T-helper 2 cell treated with Interferon-gamma antibody and Interleukin-4, amounts not matched to agents 5 μg/mL and 100 μg/mL, for 36 hours (primary cell): ENCODE results near the gene BORCS8.
"Not testable (repeated sequence)": the region's sequence is repeated elsewhere in the genome, so short reads cannot be mapped to it uniquely, and the experiment has no call there.

Source experiments
- DNase-seq: peaks from one replicate; pipeline ENCODE4 v3.0.0; 2021; ENCODE audit warnings: low spot score
- H3K27ac Mint-ChIP-seq: one replicate; pipeline ENCODE4 v1.8.0; 2021; ENCODE audit warnings: mild to moderate bottlenecking, mixed read lengths
- H3K27me3 Mint-ChIP-seq: one replicate; pipeline ENCODE4 v1.8.0; 2021; ENCODE audit warnings: low read depth, mixed read lengths
- H3K36me3 Mint-ChIP-seq: one replicate; pipeline ENCODE4 v1.8.0; 2021; ENCODE audit warnings: low read depth, mixed read lengths
- H3K4me1 Mint-ChIP-seq: one replicate; pipeline ENCODE4 v1.8.0; 2021; ENCODE audit warnings: low read depth, mixed read lengths
- H3K4me3 Mint-ChIP-seq: one replicate; pipeline ENCODE4 v1.8.0; 2022; ENCODE audit warnings: mild to moderate bottlenecking, moderate library complexity, mixed read lengths
- H3K9me3 Mint-ChIP-seq: one replicate; pipeline ENCODE4 v1.8.0; 2021; ENCODE audit warnings: mixed read lengths

Gene BORCS8

DNA sequence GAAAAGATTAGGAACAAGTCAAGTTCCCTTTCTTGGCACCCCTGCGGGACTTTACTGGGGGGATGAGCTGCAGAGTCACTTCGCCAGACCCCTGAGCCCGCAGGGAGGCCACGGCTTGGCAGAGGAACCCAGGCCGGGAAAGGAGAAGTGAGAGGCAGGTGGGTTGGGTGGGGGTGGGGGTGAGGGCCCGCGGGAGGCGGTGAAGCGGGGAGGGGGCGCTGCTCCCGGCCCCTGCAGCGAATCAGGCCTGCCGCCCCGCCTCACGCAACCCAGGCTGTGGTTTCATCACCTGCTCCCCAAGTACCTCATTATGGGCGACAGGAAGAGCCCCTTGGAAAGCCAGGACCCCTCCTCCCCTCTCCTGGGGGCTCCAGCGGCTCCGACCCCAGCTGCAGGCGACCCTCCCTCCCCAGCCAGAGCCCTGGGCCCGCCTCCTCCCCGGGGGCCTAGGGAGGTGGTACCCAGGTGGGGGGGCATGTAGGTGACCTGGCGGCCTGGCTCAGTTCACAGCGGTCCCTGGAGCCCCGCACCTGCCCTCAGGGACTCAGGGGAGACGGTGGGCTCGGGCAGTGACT is 31.4 kb downstream of the BORCS8 start:
- Mint-ChIP-seq H3K27ac (no peak overlapping the region), H3K36me3 (peaks cover 4% of the 10 kb centered on the region), H3K4me3 (no peak overlapping the region), H3K27me3 (no peaks in the 10 kb centered on the region), H3K4me1 (no peaks in the 10 kb centered on the region), H3K9me3 (no peaks in the 10 kb centered on the region)
- DNase-seq = no peak

DNA sequence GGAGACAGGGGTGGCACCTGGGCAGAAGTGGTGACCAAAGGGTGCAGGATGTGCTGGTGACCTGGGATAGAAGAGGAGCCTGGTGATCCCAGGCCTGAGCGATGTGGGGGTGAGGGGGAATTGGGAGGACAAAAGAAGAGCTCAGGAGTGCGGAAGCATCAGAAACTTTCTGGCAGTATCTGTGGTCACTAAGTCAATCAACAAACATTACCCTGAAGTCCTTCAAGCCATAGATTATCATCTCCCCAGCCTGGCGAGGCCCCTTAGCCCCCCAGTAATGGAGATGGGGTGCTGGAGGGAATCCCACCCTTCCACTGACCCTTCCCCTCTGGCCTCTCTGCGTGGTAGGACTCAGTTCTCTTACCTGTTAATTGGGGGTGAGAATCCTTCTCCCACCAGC is 32.4 kb downstream of the BORCS8 start:
- Mint-ChIP-seq H3K27ac (no peak overlapping the region), H3K27me3 (no peaks in the 10 kb centered on the region), H3K4me1 (no peaks in the 10 kb centered on the region), H3K4me3 (no peak overlapping the region), H3K9me3 (no peaks in the 10 kb centered on the region), H3K36me3 (peaks cover 4% of the 10 kb centered on the region)
- DNase-seq = no peak

DNA sequence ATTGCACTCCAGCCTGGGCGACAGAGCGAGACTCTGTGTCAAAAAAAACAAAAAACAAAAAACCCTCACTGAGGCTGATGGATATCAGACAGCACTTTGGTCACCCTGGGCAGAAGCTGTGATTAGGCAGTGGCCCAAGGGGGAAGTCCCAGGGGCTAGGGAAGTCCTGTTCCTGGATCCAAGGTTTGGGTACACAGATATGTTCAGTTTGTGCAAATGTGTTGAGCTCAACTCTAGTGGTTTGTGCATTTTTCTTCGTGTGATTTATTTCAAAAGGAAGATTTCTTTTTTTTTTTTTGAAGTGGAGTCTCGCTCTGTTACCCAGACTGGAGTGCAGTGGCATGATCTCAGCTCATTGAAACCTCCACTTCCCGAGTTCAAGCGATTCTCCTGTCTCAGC is 34.1 kb downstream of the BORCS8 start:
- Mint-ChIP-seq H3K27ac (no peak overlapping the region), H3K36me3 (peaks cover 4% of the 10 kb centered on the region), H3K4me1 (no peaks in the 10 kb centered on the region), H3K9me3 (no peaks in the 10 kb centered on the region), H3K27me3 (no peaks in the 10 kb centered on the region), H3K4me3 (no peak overlapping the region)
- no peak for DNase-seq

DNA sequence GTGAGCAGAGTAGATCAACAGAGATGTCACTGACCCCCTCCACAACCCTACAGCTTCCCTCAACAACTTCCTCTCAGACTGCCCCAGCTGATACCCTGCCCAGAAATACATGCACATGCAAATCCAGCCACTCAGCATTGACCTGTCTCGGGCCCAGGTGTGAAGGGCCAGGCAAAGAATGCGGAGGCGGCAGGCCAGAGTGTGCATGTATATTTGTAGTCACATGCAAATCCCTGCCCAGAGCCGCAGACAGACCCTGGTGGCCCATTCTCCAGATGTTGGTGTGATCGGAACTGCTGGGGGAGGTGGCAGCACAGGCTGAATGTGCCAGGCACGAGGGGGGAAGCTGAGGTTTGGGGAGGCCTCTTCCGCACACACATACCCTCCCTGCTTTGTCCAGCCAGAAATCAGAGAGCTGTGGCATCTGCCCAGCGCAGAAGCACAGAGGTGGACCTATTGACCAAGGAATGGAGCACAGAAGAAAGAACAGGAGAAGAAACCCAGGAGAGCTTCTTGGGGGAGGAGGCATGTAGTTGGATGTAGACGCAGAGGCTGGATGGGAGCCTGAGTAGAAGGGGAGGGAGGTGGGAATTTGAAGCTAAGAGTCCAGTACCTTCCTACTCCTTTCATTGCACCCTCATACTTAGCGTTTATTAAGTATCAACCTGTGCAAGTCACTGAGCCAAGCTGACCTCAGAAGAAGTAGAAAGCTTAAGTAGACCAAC is 36.3 kb downstream of the BORCS8 start:
- no peak overlapping the region for H3K27ac Mint-ChIP-seq
- no peak for DNase-seq
- H3K9me3 Mint-ChIP-seq = no peaks in the 10 kb centered on the region

DNA sequence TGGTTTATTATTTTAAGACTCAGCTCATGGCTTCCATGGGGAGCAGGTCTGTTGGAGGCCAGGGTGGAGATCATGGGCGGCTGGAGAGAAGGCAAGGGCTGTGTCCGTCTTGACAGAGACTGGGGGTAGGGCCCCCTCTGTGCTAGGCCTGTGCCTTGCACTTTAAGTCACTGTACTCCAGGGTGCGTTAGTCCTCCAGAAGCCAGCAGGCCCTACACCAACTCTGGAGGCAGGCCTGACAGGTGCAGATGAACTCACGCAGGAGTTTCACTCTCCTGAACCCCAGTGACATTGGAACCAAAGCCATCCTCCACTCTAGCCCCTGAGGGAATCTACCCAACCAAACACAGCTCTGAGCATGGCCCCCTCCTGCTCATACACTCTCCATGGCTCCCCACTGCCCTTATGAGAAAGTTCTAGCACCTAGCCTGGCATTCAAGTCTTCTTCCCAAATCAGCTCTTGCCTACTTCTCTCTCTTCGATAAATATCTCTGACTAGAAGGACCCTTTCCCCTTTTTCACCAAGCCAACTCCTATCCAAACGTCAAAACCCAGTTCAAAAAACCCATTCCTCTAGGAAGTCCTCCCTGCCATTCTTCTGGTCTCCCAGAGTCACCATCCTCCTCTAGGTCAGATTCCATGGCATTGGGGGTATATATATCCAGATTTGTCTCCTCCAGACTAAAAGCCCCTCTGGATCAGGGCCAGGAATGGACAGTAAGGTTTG is 37.0 kb downstream of the BORCS8 start:
- Mint-ChIP-seq H3K9me3 (no peaks in the 10 kb centered on the region), H3K27me3 (no peaks in the 10 kb centered on the region), H3K4me1 (no peaks in the 10 kb centered on the region), H3K27ac (no peak overlapping the region), H3K4me3 (no peak overlapping the region), H3K36me3 (peaks cover 4% of the 10 kb centered on the region)
- no peak for DNase-seq

More for the DNA sequence above, 36.3 kb downstream of the BORCS8 start:
- Mint-ChIP-seq H3K4me3 (no peak overlapping the region), H3K27me3 (no peaks in the 10 kb centered on the region), H3K36me3 (peaks cover 4% of the 10 kb centered on the region), H3K4me1 (no peaks in the 10 kb centered on the region)

DNA sequence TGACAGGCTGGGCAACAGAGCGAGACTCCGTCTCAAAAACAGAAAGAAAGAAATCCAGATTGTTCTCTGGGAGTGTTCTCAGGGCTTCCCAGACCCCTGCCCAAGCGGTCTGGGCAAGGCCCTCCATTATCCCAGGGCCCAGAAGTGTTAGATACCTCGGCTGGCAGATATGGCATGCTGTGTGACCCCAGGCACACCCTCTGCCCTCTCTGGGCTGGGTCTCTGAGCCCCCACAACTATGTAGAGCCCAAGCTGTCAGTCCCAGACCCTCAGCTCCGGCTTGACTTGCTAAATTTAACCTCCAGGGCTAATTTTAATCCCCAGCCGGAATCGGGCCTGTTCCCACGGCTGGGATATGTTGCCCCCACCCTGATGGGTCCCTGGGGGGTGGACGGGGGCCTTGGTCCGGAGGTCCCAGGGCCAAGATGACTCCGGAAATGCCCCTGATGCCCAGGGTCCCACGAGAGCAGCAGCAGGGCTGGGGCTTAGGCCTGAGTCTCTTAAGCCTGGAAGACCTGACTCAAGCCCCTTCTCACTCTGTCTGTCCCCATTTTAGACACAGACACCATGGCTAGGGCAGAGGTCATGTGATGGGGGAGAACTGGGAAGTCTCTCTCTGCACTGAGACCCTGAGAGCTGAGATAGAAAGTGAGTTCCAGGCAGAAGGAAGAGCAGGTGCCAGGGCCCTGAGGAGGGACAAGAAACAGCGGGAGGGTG is 39.1 kb downstream of the BORCS8 start:
- Mint-ChIP-seq H3K27me3 (no peaks in the 10 kb centered on the region), H3K27ac (no peak overlapping the region), H3K36me3 (peaks cover 7% of the 10 kb centered on the region), H3K4me1 (no peaks in the 10 kb centered on the region), H3K4me3 (no peak overlapping the region), H3K9me3 (no peaks in the 10 kb centered on the region)
- no peak for DNase-seq

DNA sequence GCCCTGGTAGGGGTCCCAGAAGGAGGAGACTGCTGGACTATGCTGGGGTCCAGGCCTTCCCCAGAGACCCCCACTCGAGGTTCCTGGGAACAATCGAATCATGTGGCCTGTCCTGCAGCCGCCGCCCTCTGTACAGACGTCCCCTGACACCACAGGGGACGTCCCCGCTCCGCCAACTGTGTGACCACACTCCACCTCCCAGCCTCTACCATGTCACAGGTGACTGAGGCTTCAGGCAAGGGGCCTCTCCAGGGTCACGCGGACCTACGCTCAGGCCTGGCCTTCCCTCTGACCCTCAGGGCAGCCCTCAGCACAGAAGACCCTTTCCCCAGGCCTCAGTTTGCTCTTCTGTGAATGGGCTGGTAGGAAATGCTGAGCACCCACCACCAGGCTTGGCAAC is 40.5 kb downstream of the BORCS8 start:
- Mint-ChIP-seq H3K4me3 (no peak overlapping the region), H3K36me3 (peaks cover 7% of the 10 kb centered on the region), H3K4me1 (no peaks in the 10 kb centered on the region), H3K27me3 (no peaks in the 10 kb centered on the region), H3K27ac (no peak overlapping the region), H3K9me3 (no peaks in the 10 kb centered on the region)
- DNase-seq = no peak

DNA sequence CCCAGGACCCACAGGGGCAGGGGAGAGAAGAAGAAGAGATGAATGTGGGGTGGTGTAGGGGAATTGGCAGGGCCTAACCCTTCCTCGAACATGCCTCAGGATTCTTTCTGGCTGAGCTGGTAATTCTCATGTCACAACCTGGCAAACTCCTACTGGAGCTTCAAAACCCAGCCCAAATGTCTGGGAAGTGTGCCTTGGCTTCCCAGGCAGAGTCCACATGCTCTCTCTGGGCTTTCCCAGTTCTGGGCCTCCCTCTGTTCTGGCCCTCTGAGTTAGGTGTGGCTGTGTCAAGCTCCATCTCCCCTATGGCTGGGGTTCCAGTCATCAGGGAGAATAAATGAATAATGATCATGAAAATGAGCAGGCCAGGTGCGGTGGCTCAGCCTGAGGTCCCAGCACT is 42.5 kb downstream of the BORCS8 start:
- Mint-ChIP-seq H3K9me3 (no peaks in the 10 kb centered on the region), H3K27me3 (no peaks in the 10 kb centered on the region), H3K27ac (no peak overlapping the region), H3K4me1 (no peaks in the 10 kb centered on the region), H3K4me3 (no peak overlapping the region), H3K36me3 (peaks cover 3% of the 10 kb centered on the region)
- DNase-seq = no peak

DNA sequence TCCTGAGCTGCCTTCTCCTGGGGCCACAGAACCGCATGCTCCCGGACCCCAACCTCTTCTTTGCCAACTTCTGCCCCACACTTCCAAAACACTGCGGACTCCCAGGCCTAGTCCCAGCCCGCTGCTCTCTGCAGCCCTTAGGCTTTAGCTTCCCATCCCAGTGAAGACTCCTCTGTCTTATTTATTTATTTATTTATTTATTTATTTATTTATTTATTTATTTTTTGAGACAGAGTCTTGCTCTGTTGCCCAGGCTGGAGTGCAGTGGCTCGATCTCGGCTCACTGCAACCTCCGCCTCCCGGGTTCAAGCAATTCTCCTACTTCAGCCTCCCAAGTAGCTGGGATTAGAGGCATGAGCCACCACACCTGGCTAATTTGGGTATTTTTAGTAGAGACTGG is 43.4 kb downstream of the BORCS8 start:
- not testable (repeated sequence) for H3K27me3 Mint-ChIP-seq, H3K27ac Mint-ChIP-seq, H3K36me3 Mint-ChIP-seq, DNase-seq, H3K9me3 Mint-ChIP-seq, H3K4me1 Mint-ChIP-seq, H3K4me3 Mint-ChIP-seq

DNA sequence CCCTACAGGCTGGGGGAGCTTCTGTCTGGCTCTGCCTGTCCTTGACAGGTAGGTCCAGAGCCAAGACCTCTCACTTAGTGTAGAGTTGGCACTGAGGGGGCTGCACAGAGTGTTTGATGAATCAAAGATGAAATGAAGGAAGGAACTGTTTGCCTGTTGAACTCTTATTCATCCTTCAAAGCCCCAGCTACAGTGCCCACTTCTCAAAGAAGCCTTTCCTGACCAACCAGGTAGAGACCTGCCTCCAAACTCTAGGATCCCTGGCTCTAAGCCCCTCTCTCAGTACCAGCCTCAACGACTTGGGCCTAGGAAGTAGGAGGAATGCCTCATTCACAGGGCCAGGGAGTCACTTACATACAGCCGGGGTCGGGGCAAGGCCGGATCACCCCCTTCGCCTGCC is 44.6 kb downstream of the BORCS8 start:
- H3K36me3 Mint-ChIP-seq = peaks cover 3% of the 10 kb centered on the region
- no peaks in the 10 kb centered on the region for H3K27me3 Mint-ChIP-seq
- no peaks in the 10 kb centered on the region for H3K9me3 Mint-ChIP-seq
- no peak for DNase-seq
- H3K4me3 Mint-ChIP-seq = no peak overlapping the region
- H3K27ac Mint-ChIP-seq = no peak overlapping the region
- H3K4me1 Mint-ChIP-seq = no peaks in the 10 kb centered on the region

DNA sequence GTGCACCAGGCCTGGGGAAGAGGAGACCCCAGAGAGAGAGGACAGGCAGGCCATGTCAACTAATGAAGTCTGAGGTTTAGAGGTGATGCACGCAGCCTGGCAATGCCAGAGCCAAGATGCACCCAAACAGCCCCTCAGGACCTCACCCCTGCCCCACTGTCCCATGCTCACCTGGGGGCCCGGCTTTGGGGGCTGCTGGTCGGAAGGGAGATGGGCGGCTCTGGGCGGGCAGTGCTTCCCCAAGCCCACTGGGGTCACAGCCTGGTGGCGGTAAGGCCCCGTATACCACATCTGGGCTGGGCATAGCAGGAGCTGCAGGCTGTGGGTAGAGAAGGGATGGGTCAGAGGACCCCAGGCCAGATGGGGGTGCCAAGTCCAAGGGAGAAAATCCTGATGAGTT is 45.1 kb downstream of the BORCS8 start:
- Mint-ChIP-seq H3K4me3 (no peak overlapping the region), H3K27ac (no peak overlapping the region), H3K9me3 (no peaks in the 10 kb centered on the region), H3K4me1 (no peaks in the 10 kb centered on the region), H3K36me3 (peaks cover 3% of the 10 kb centered on the region), H3K27me3 (no peaks in the 10 kb centered on the region)
- no peak for DNase-seq

DNA sequence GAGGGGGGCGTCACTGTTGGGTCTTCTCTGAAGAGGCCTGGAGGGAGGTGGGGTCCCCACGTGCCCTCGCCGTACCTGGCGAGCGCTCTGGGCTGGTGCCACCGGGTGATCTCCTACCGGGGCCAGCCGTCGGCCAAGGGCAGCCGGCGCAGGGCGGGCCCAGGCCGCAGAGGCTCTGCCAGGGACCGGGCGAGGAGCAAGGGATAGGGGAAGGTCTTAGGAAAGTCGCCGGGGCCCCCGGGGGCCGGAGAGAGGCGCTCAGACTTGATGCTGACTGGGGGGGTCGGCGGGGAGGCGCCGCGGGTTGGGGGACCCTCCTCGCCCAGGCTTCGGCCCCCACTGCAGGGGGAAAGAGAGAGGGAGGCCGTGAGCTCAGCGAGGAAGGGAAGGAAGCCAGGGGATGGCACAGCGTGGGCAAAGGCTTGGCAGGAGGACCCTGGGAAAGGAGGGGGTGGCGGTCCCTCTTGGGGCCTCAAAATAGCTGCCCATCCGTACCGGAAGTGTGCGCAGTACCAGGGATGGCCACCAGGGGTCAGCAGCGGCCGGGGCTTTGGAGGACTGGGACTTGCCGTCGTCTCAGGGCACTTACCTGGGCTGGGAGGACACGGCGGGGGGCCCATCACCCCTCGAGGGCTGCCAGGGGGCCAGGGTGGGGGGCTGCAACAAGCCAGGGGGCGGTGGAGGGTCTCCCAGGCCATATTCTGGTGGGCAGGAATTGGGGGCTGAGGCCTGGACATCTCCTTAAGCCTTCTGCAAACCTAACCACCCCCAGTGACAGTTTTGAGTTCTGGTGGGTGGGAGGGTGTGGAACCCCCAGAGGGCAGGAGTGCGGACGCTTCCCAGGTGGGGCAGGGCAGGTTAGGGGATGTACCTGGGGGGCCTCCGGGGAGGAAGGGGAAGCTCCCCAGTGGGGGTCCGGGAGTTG is 46.0 kb downstream of the BORCS8 start:
- Mint-ChIP-seq H3K4me3 (no peak overlapping the region), H3K27me3 (no peaks in the 10 kb centered on the region), H3K9me3 (no peaks in the 10 kb centered on the region), H3K36me3 (peaks cover 3% of the 10 kb centered on the region), H3K27ac (no peak overlapping the region), H3K4me1 (no peaks in the 10 kb centered on the region)
- DNase-seq = peak; percentile 78

DNA sequence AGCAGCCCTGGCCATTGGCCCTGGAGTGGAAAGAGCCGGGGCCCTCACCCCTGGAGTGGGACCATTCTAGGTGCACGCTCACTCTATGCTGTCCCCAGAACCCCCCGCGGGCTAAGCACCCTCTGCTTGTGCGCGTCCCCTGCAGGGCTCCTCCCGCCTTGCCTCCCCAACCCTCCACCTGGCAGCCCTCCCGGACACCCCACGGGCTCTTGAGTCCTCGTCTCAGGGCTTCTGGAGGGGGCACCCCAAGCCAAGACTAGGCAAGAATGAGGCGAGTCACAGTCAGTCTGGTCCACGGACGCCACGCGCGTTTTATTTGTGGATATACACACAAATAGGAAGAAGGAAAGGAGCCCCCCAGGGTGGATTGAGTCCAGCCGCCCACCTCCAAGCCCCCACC is 46.7 kb downstream of the BORCS8 start:
- H3K27me3 Mint-ChIP-seq = no peaks in the 10 kb centered on the region
- H3K36me3 Mint-ChIP-seq = peaks cover 3% of the 10 kb centered on the region
- H3K9me3 Mint-ChIP-seq = no peaks in the 10 kb centered on the region
- no peak for DNase-seq
- H3K27ac Mint-ChIP-seq = no peak overlapping the region
- no peak overlapping the region for H3K4me3 Mint-ChIP-seq
- H3K4me1 Mint-ChIP-seq = no peaks in the 10 kb centered on the region
